ENCODE results near the gene ENTPD6.

DNA sequence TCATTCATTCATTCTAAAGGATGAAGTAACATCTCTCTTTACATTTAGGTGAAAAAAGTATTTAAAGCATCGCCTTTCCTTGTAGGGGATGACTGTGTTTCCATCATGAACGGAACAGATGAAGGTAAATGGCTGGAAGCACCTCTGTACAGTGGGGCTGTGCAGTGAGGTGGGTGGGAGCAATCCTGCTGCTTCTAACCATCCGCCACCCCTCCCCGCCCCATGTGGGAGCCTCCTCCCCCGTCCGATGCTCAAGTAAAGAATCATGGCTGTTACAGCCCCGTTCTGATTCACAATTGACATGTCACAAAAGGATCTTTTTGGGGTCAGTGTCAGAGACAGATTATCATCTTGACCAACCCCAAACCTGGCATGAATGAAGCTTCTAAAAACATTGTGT is 19.3 kb downstream of the ENTPD6 start:
- TF ChIP-seq LEF1 (IDR thresholded peaks at IDR 0.05; ENCODE audit: borderline replicate concordance) (no peak), ELF4 (IDR thresholded peaks at IDR 0.05) (no peak), L3MBTL2 (conservative IDR thresholded peaks at IDR 0.05) (no peak), ARNT (IDR thresholded peaks at IDR 0.05) (no peak), SP1 (IDR thresholded peaks at IDR 0.05) (no peak)

Data from HEK293T (cell line).